LHCN-M2 (cell line): ENCODE measurements around the gene MAP4K3. TPM values are rescaled to one million over a fixed set of nuclear protein-coding genes. Genes with fewer than 3 reads are reported as not detected.

Experiments
- total RNA-seq: library from RNA; depleted of rRNA; stranded (reverse); fragments of >200 nt; gene quantifications from 2 replicates; pipeline ENCODE4 v1.2.3, GENCODE V29; 2014; rRNA removed

The MAP4K3 gene
- total RNA-seq, 1 experiment from 2014 or later: 35.0 TPM

Other genes with a start within 250 kb of the MAP4K3 start
- 0.19 TPM in 1 of 2 replicates, not detected in the other for gene CDKL4, start 193.3 kb downstream of the MAP4K3 start, total RNA-seq
- gene TMEM178A, start 228.6 kb upstream of the MAP4K3 start, total RNA-seq: 0.06 and 0.40 TPM in 2 replicates